GM12865 (cell line): ENCODE data around the gene RNF214.

ENCODE experiments used
- DNase-seq: peaks from one replicate; pipeline ENCODE4 v3.0.0; 2010; ENCODE audit warnings: low read depth
- H3K4me3 ChIP-seq: 2 replicates; pipeline ENCODE4 v1.5.1; 2011; ENCODE audit warnings: mild to moderate bottlenecking, low read depth, low read length, control low read depth
- TF ChIP-seq, protein P1 (sequence below): IDR thresholded peaks from 2 replicates; pipeline ENCODE4 v1.5.1; 2011; ENCODE audit warnings: low read length, control low read depth, low read depth, inconsistent platforms; ENCODE audit not compliant: insufficient read depth; ENCODE audit errors: missing control alignments

Gene RNF214

DNA sequence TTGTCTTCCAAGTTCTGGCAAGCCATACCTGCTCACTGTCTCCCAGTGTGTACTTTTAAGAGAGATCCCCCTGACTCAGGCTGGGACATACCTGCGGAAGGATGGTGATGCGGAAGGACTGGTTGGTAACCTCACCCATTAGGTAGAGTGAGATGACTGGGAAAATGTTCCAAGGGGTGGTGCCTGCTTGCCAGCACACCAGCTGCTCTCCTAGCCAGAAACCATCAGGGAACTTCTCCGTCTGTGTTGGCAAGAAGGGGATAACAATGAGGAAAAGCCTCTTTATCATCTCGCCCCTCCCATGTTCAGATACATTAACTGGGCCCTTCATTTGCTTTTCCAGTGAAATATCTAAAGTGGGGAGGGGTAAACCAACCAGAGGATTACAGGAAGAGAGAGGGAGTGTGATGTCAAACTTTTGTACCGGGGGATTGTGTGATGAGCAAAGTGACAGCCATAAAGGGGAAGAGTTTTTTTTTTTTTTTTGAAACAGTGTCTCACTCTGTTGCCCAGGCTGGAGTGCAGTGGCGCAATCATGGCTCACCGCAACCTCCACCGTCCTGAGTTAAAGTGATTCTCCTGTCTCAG, 58.4 kb downstream of the RNF214 start, which contains the start of gene BACE1-AS:
TSS of gene BACE1-AS (plus strand) at position 538 of the 588 bp plus-strand sequence.
- TF ChIP-seq, protein P1, sequence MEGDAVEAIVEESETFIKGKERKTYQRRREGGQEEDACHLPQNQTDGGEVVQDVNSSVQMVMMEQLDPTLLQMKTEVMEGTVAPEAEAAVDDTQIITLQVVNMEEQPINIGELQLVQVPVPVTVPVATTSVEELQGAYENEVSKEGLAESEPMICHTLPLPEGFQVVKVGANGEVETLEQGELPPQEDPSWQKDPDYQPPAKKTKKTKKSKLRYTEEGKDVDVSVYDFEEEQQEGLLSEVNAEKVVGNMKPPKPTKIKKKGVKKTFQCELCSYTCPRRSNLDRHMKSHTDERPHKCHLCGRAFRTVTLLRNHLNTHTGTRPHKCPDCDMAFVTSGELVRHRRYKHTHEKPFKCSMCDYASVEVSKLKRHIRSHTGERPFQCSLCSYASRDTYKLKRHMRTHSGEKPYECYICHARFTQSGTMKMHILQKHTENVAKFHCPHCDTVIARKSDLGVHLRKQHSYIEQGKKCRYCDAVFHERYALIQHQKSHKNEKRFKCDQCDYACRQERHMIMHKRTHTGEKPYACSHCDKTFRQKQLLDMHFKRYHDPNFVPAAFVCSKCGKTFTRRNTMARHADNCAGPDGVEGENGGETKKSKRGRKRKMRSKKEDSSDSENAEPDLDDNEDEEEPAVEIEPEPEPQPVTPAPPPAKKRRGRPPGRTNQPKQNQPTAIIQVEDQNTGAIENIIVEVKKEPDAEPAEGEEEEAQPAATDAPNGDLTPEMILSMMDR: no peak
- DNase-seq: no peak
- H3K4me3 ChIP-seq: no peak within 1 kb of the TSS

- H3K4me3 ChIP-seq: no peak overlapping the region
- DNase-seq: no peak
- TF ChIP-seq, protein P1: no peak
These were observed 60.1 kb downstream of the RNF214 start for GRCh38 chr11:117292616-117293015.

DNA sequence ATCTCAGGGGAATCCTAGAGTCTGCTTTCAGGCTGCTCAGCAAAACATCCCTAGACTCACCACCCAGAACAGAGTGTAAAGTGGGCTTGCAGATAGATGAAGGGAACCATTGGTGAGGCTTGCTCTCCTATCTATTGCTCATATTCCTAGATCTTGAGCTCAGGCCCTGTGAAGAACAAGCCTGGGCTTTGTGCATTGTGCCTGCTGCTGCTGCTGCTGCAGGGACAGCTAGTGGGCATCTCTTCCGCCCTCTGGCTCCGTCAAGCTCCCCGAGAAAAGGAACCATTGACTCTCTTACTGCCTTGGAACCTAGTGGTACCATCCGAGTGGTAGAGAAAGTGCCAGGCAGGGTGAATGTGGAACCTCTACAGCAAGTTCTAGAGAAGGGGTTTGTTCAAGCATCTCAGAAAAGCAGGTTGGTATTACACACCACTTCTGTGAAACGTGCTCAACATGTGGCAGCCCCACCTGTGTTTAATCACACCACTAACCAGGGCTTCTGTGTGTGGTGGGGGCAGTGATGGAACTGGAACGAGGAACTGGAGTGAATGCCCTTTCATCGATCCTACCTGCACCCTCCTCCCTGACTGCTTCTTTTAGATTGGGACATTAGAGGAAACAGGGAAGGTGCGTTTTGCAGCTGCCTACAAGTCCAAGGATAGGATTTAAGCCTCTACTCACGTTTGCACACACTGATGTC, 63.1 kb downstream of the RNF214 start:
- TF ChIP-seq, protein P1: no peak

DNA sequence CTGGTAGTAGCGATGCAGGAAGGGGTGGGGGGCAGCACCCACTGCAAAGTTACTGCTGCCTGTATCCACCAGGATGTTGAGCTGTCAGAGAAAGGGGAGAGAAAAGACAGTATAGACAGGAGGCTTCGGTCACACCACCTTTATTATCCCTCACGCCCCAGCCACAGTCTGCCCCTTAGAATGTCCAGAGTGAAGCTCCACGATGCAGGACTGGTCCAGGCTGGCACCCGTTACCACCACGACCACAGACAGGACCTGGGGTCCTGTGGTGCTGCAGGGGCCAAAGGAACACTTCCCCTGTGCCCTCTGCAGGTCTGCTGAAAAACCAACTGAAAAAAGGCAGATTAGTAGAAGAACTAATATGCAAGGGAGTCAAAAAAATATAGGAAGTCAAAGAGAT, 64.4 kb downstream of the RNF214 start:
- no peak for DNase-seq
- TF ChIP-seq, protein P1: no peak
- no peak overlapping the region for H3K4me3 ChIP-seq

More for the DNA sequence above, 63.1 kb downstream of the RNF214 start:
- no peak overlapping the region for H3K4me3 ChIP-seq
- DNase-seq: no peak

- TF ChIP-seq, protein P1: no peak
- no peak for DNase-seq
- H3K4me3 ChIP-seq: no peak overlapping the region
These were observed 65.7 kb downstream of the RNF214 start for GRCh38 chr11:117298195-117298594.

DNA sequence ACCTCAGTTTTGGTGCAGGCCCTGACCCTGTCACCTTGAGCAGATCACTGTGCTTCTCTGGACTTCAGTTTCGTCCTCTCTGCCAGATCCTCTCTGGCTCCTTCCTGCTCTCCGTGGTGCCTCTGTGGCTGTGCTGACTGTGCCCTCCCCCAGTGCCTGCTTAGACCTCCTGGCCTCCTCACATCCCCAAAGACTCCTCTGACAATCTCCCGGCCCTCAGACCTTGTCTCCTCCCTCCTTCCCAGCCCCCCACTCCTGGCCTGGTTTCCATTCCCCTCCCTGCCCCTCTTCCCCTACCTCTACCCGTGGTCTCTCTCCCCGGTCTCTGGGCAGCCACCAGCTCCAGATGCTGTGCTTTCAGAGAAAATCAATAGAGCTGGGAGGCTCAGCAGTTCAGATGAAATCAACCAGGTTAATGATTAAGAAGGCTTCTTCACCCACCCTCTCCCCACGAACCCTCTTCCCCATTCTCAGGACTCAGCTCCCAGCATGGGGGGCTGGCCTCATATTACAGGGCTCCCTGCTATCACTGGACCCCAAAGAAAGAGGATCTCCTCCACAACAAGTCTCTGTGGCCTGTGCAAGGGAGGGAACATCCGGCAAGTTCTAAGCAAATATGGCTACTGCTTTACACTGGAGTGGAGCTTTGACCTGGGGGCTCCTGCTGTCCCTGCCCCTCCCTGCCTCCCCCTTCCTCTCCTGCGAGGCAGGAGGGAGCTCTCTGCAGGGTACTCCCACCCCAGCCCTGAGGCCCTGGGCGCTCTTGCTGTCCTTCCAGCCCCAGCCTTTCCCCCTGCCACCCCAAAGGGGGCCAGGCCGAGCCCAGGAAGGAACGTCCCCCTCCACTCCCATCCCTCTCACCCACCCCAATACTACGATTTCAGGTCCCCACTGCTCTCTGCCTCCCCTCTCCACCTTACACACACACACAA, 67.1 kb downstream of the RNF214 start:
- DNase-seq: no peak
- H3K4me3 ChIP-seq: no peak overlapping the region
- TF ChIP-seq, protein P1: no peak
